Keratinocyte (primary cell): Measurements from ENCODE around the gene NDUFB8. TPM values are rescaled to one million over a fixed set of nuclear protein-coding genes. Genes with fewer than 3 reads are reported as not detected.

ENCODE experiments used
- DNase-seq: peaks from one replicate; pipeline ENCODE4 v3.0.0-alpha.2; 2011; ENCODE audit warnings: low read depth, missing footprints, low spot score
- FAIRE-seq: peaks from 2 replicates; lab custom pipeline; 2011; peaks lifted over from hg19 to GRCh38; lab: Jason Lieb, UNC
- H2AFZ ChIP-seq: 2 replicates; pipeline ENCODE4 v1.6.0; 2012; ENCODE audit warnings: low read length, control low read depth, inconsistent platforms; ENCODE audit not compliant: control insufficient read depth
- H3K27ac ChIP-seq: 2 replicates; pipeline ENCODE4 v1.5.1; 2011; ENCODE audit warnings: low read length; ENCODE audit not compliant: control insufficient read depth, insufficient read depth
- H3K27me3 ChIP-seq: 3 replicates; pipeline ENCODE4 v1.6.0; 2011; ENCODE audit warnings: low read length; ENCODE audit not compliant: control insufficient read depth, insufficient read depth; ENCODE audit errors: extremely low read depth
- H3K36me3 ChIP-seq, 2 experiments: 2 replicates in 1 of 2; 3 replicates in 1 of 2; pipeline ENCODE4 v1.5.1; 2011; ENCODE audit warnings: low read length in 2 of 2, mild to moderate bottlenecking in 1 of 2; ENCODE audit not compliant: control insufficient read depth in 2 of 2, insufficient read depth in 2 of 2; ENCODE audit errors: extremely low read depth in 1 of 2
- H3K4me1 ChIP-seq: 3 replicates; pipeline ENCODE4 v1.5.1; 2011; ENCODE audit warnings: low read length; ENCODE audit not compliant: control insufficient read depth, insufficient read depth; ENCODE audit errors: extremely low read depth
- H3K4me2 ChIP-seq: 3 replicates; pipeline ENCODE4 v1.6.0; 2011; ENCODE audit warnings: low read depth, low read length; ENCODE audit not compliant: control insufficient read depth, insufficient read depth; ENCODE audit errors: extremely low read depth
- H3K4me3 ChIP-seq, 3 experiments: fragments of 200-600 bp in 1 of 3; sonication (generic) in 1 of 3; 2 replicates in 2 of 3; 3 replicates in 1 of 3; pipeline ENCODE4 v1.5.1; 2011 to 2016; ENCODE audit warnings: low read length in 3 of 3, mild to moderate bottlenecking in 3 of 3, control low read depth in 2 of 3, inconsistent platforms in 1 of 3, low read depth in 1 of 3, mixed read lengths in 1 of 3, mixed run types in 1 of 3, moderate library complexity in 1 of 3; ENCODE audit not compliant: control insufficient read depth in 2 of 3, insufficient read depth in 2 of 3; ENCODE audit errors: extremely low read depth in 1 of 3
- H3K79me2 ChIP-seq: 2 replicates; pipeline ENCODE4 v1.6.0; 2012; ENCODE audit warnings: low read length; ENCODE audit not compliant: control insufficient read depth, insufficient read depth
- H3K9ac ChIP-seq: 3 replicates; pipeline ENCODE4 v1.6.0; 2011; ENCODE audit warnings: low read length; ENCODE audit not compliant: control insufficient read depth, insufficient read depth; ENCODE audit errors: extremely low read depth
- H3K9me1 ChIP-seq: 3 replicates; pipeline ENCODE4 v1.6.0; 2011; ENCODE audit warnings: low read length; ENCODE audit not compliant: control insufficient read depth, insufficient read depth; ENCODE audit errors: extremely low read depth
- H3K9me3 ChIP-seq: 2 replicates; pipeline ENCODE4 v1.5.1; 2012; ENCODE audit warnings: low read depth, low read length; ENCODE audit not compliant: control insufficient read depth
- H4K20me1 ChIP-seq: 3 replicates; pipeline ENCODE4 v1.6.0; 2011; ENCODE audit warnings: low read length; ENCODE audit not compliant: control insufficient read depth, insufficient read depth; ENCODE audit errors: extremely low read depth
- EZH2 ChIP-seq: IDR thresholded peaks from one replicate; pipeline ENCODE4 v1.6.1; 2012; ENCODE audit warnings: inconsistent platforms, mild to moderate bottlenecking, low read length, moderate library complexity
- dilution Hi-C: fragments of 300-500 bp; cut with MboI; formaldehyde crosslinking; loops from one replicate; pipeline ENCODE4 v1.7.0; 2020; ENCODE audit warnings: low sequenced_read_pairs; ENCODE audit not compliant: extremely low pct_ligation_motif_present
- polyA plus RNA-seq, 5 experiments: library from polyadenylated mRNA; depleted of rRNA in 3 of 5; stranded (reverse) in 3 of 5; stranded (forward) in 1 of 5; unstranded in 1 of 5; fragments of >200 nt; gene quantifications; 1 replicate in 1 of 5; 2 replicates in 3 of 5; 3 replicates in 1 of 5; pipeline versions ENCODE4 v1.2.1 to v1.2.3, GENCODE V29; 2011 to 2012; ENCODE audit warnings: missing spikeins in 2 of 5, low read depth in 1 of 5, low replicate concordance in 1 of 5
- TF ChIP-seq, protein P1 (sequence below), 3 experiments: IDR thresholded peaks in 1 of 3; conservative IDR thresholded peaks in 1 of 3; optimal IDR thresholded peaks in 1 of 3; 2 replicates in 2 of 3; 3 replicates in 1 of 3; pipeline versions ENCODE3 to v1.5.1; 2011; ENCODE audit warnings: low read length in 3 of 3, mild to moderate bottlenecking in 3 of 3, moderate library complexity in 2 of 3, control low read depth in 1 of 3, inconsistent platforms in 1 of 3; ENCODE audit not compliant: insufficient read depth in 2 of 3; ENCODE audit errors: extremely low read depth in 1 of 3

The NDUFB8 gene
- polyA plus RNA-seq, 1 donor (not counting 4 experiments of a cell fraction or from before 2014, with no cell fraction given) = 178 TPM

GRCh38 chr10:100534726-100535125 lies 5.1 kb upstream of the NDUFB8 start:
- FAIRE-seq = no peak
- Histone ChIP-seq H3K9me1 (no peaks in the 10 kb centered on the region), H2AFZ (peak overlapping the region; percentile 18), H3K9me3 (no peaks in the 10 kb centered on the region), H3K79me2 (peaks cover 34% of the 10 kb centered on the region), H3K27me3 (no peaks in the 10 kb centered on the region), H3K4me1 (peaks cover 18% of the 10 kb centered on the region), H3K4me3 (no peak overlapping the region), H4K20me1 (no peaks in the 10 kb centered on the region), H3K4me2 (no peak overlapping the region), H3K9ac (no peak overlapping the region), H3K36me3 (peaks cover 1 to 5% of the 10 kb centered on the region in 2 experiments), H3K27ac (no peak overlapping the region)
- DNase-seq = no peak
- dilution Hi-C loops = no loop called here
- TF ChIP-seq EZH2 = no peak
- TF ChIP-seq, protein P1, sequence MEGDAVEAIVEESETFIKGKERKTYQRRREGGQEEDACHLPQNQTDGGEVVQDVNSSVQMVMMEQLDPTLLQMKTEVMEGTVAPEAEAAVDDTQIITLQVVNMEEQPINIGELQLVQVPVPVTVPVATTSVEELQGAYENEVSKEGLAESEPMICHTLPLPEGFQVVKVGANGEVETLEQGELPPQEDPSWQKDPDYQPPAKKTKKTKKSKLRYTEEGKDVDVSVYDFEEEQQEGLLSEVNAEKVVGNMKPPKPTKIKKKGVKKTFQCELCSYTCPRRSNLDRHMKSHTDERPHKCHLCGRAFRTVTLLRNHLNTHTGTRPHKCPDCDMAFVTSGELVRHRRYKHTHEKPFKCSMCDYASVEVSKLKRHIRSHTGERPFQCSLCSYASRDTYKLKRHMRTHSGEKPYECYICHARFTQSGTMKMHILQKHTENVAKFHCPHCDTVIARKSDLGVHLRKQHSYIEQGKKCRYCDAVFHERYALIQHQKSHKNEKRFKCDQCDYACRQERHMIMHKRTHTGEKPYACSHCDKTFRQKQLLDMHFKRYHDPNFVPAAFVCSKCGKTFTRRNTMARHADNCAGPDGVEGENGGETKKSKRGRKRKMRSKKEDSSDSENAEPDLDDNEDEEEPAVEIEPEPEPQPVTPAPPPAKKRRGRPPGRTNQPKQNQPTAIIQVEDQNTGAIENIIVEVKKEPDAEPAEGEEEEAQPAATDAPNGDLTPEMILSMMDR (optimal IDR thresholded peaks at IDR 0.05 in 1 of 3, IDR thresholded peaks at IDR 0.05 in 1 of 3, conservative IDR thresholded peaks at IDR 0.05 in 1 of 3; ENCODE audit: extremely low read depth in 1 of 3, insufficient read depth in 2 of 3, low read length in 3 of 3) = no peak

- dilution Hi-C loops = no loop called here
These were observed 2.1 kb upstream of the NDUFB8 start for GRCh38 chr10:100531761-100532160.

More at GRCh38 chr10:100531761-100532160, 2.1 kb upstream of the NDUFB8 start:
- Histone ChIP-seq H3K9me1 (no peaks in the 10 kb centered on the region), H2AFZ (no peak overlapping the region), H3K9me3 (no peaks in the 10 kb centered on the region), H3K36me3 (peaks cover 3% of the 10 kb centered on the region in 2 experiments), H3K4me2 (no peak overlapping the region), H3K27ac (no peak overlapping the region), H3K4me1 (peaks cover 18% of the 10 kb centered on the region), H3K27me3 (no peaks in the 10 kb centered on the region), H3K4me3 (no peak overlapping the region), H3K79me2 (peaks cover 26% of the 10 kb centered on the region), H3K9ac (no peak overlapping the region), H4K20me1 (no peaks in the 10 kb centered on the region)
- DNase-seq (no peak), FAIRE-seq (no peak)
- TF ChIP-seq, protein P1 (optimal IDR thresholded peaks at IDR 0.05 in 1 of 3, IDR thresholded peaks at IDR 0.05 in 1 of 3, conservative IDR thresholded peaks at IDR 0.05 in 1 of 3; ENCODE audit: extremely low read depth in 1 of 3, insufficient read depth in 2 of 3, low read length in 3 of 3) = no peak
- TF ChIP-seq EZH2 = no peak
